Activated CD8-positive, alpha-beta memory T cell treated with anti-CD3 and anti-CD28 coated beads for 24 hours (primary cell): Measurements from ENCODE around the gene TNFRSF1B.
"Not testable (repeated sequence)": the region's sequence is repeated elsewhere in the genome, so short reads cannot be mapped to it uniquely, and the experiment has no call there.

Source experiments
- DNase-seq: peaks from one replicate; pipeline ENCODE4 v3.0.0-alpha.2; 2020

The TNFRSF1B gene

DNA sequence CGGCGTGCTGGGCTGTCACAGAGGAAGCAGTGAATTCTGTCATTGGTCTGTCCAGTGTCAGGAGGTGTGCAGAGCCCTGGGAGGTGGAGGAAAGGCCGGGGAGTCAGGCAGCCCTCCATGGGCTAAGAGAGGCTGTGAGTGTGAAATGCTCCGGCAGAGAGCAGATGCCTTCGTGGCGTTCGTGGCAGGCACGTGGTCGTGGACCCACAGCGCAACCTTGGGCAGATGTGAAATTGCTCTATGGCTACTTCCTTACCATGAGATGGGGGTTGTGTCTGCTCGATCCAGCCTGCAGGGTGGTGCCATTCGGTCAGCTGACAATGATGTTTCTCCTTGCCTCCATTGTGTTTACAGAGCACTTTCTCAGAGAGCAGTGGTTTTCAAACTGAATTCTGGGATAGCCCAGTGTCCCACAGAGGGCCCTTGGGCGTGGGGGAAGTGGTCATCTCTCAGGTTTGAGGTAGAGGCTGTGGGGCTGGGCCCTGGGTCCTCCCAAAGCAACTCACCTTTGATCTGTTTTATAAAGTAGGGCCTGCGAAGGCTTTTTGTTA, 27.9 kb downstream of the TNFRSF1B start:
- DNase-seq = no peak

DNA sequence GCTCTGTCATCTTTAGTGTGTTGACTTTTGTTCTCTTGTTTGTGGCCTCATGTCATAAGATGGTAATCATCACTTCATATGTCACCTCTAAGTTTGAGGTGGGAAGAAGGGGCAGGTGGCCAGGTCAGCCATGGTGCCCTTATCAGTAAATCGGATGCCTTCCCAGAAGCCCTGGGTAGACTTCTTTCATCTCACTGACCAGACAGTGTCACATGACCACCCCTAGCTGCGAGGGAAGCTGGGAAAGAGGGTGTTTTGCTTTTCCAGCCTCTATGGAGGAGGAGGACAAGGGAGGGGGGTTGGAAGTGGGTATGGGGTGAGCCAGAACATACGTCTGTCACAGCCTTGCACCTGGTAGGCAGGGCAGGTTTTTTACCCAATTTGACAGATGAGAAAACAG, 28.6 kb downstream of the TNFRSF1B start:
- no peak for DNase-seq

DNA sequence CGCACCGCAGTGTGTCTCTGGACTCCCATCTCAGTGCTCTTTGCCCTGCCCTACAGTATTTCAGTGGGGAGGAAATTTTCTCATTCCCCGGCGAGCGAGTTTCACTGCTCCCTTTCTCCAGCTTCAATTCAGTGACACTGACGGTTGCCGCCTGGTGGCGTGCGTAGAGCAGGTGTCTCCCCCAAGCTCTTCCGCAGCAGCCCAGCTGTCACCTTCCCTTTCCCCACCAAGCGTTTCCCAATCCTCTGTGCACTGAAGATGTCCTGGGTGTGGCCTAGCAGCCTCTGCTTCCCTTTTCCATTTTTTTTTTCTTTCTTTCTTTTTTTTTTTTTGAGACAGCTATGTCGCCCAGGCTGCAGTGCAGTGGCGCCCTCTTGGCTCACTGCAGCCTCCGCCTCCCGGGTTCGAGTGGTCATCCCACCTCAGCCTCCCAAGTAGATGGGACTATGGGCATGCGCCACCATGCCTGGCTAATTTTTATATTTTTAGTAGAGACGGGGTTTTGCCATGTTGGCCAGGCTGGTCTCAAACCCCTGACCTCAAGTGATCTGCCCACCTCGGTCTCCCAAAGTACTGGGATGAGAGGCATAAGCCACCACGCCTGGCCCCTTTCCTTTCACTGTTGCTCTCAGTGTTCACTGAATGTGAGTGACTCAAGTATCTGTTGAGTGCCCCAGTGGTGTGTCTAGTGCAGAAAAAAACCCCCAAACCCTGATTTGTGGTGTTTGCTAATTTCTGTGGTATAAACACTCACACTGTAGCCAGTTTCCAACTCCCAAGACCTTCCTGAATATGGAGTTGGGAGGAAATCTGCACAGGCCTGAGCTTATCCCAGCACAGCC, 30.1 kb downstream of the TNFRSF1B start:
- DNase-seq = no peak

DNA sequence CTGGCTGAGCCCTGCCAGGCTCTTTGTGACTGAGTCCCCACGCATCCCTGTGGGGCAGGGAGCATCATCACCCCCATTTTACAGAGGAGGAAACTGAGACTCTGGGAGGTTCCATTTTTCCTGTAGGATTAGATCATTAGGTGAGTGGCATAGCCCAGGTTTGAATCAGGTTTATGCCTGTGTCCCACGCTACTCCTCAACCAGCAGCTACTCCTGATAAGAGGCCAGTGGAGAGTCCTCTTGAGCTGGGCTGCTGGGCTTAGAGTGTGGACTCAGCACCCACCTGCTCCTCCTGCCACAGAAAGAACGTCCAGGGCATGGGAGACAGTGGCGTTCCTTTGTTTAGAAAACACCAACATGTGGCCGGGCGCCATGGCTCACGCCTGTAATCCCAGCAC, 30.7 kb downstream of the TNFRSF1B start:
- no peak for DNase-seq

- DNase-seq = no peak
Observed at GRCh38 chr1:12200208-12200607, 33.4 kb downstream of the TNFRSF1B start.

- peak; percentile 76 for DNase-seq
Observed at GRCh38 chr1:12201352-12202189, 34.8 kb downstream of the TNFRSF1B start.

DNA sequence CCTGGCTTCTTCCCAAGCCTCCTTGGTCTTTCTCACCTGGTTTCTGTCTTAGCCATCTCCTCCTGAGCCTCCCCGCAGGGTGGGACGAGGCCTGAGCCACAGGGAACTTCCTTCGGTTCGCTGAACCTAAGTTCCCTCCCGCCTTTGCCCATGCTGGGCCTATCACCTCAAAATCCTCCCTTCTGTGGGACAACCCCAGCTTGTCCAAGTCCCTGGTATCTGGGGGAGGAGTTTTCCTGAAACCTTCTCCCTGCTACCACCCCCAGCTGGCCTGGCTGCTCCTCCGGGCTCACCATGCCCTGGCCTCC, 35.4 kb downstream of the TNFRSF1B start:
- peak; percentile 59 for DNase-seq

DNA sequence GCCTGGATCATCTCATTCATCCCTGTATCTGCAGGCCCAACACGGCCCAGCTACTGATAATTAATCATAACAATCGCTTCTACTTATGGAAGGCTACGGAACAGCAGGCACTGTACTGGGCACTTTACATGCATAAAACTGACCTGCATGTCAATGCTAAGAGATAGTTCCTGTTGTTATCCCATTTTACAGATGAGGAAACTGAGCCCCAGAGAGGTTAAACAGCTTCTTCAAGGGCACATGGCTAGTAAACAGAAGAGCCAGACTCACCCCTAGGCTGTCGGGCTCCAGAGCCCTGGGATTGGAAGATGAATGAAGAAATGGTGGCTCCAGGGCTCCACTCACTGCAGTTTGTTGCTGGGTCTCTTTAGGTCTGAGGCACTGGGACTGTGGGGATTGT, 35.8 kb downstream of the TNFRSF1B start:
- no peak for DNase-seq

GRCh38 chr1:12203216-12204007, 36.6 kb downstream of the TNFRSF1B start:
- no peak for DNase-seq

DNA sequence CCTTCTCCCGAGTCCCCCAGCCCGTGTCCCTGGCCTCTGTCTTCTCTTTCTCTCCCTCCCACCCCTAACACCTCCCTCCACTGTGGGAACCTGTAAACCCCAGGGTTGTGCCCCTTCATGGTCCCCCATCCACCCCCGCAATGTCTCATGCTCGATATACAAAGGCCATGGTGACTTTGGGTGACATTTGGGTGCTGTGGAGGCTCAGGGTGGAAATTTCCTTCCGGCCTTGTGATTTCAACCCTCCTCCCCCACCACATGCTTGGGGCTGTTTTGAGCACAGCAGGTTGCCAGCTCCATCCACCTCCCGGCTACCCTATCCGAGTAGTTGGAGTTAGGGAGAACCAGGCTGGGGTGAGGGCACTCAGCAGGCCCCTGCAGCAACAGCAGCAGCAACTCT, 37.3 kb downstream of the TNFRSF1B start:
- DNase-seq = peak; percentile 86

GRCh38 chr1:12204754-12205658, 38.2 kb downstream of the TNFRSF1B start:
- no peak for DNase-seq

DNA sequence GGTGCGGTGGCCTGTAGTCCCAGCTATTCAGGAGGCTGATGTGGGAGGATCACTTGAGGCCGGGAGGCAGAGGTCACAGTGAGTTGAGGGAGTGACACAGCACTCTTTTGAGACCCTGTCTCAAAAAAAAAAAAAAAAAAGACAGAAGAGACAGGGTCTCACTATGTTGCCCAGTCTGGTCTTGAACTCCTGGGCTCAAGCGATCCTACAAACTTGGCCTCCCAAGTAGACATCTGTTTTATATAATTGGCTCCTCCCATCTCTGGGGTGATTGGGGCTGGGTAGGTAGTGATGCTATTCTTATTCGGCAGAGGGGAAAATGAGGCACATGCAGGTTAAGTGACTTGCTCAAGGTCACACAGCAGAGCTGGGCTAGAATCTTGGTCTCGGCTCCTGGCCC, 39.4 kb downstream of the TNFRSF1B start:
- no peak for DNase-seq

DNA sequence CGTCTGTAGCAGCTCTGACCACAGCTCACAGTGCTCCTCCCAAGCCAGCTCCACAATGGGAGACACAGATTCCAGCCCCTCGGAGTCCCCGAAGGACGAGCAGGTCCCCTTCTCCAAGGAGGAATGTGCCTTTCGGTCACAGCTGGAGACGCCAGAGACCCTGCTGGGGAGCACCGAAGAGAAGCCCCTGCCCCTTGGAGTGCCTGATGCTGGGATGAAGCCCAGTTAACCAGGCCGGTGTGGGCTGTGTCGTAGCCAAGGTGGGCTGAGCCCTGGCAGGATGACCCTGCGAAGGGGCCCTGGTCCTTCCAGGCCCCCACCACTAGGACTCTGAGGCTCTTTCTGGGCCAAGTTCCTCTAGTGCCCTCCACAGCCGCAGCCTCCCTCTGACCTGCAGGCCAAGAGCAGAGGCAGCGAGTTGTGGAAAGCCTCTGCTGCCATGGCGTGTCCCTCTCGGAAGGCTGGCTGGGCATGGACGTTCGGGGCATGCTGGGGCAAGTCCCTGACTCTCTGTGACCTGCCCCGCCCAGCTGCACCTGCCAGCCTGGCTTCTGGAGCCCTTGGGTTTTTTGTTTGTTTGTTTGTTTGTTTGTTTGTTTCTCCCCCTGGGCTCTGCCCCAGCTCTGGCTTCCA, 40.1 kb downstream of the TNFRSF1B start:
- no peak for DNase-seq

DNA sequence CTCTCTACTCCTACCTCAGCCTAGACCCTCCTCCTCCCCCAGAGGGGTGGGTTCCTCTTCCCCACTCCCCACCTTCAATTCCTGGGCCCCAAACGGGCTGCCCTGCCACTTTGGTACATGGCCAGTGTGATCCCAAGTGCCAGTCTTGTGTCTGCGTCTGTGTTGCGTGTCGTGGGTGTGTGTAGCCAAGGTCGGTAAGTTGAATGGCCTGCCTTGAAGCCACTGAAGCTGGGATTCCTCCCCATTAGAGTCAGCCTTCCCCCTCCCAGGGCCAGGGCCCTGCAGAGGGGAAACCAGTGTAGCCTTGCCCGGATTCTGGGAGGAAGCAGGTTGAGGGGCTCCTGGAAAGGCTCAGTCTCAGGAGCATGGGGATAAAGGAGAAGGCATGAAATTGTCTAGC, 41.5 kb downstream of the TNFRSF1B start:
- DNase-seq = no peak

- peak; percentile 98 for DNase-seq
Observed at GRCh38 chr1:12208764-12209494, 42.1 kb downstream of the TNFRSF1B start.

GRCh38 chr1:12209495-12209832, 42.7 kb downstream of the TNFRSF1B start:
- no peak for DNase-seq

GRCh38 chr1:12215118-12215961, 48.5 kb downstream of the TNFRSF1B start:
- DNase-seq = no peak

DNA sequence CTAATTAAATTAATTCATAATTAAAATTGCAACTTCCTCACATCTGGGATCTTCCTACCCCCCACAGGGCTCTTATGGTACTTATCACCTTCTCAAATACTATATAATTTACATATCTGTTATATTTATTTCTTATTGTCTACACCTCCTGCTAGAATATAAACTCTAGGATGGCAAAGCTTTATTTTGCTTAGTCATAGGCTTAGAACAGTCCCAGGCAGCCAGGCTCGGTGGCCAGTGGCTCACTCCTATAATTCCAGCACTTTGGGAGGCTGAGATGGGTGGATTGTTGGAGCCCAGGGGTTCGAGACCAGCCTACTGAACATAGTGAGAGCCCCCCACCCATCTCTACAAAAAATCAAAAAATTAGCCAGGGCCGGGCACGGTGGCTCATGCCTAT, 53.0 kb downstream of the TNFRSF1B start:
- no peak for DNase-seq

DNA sequence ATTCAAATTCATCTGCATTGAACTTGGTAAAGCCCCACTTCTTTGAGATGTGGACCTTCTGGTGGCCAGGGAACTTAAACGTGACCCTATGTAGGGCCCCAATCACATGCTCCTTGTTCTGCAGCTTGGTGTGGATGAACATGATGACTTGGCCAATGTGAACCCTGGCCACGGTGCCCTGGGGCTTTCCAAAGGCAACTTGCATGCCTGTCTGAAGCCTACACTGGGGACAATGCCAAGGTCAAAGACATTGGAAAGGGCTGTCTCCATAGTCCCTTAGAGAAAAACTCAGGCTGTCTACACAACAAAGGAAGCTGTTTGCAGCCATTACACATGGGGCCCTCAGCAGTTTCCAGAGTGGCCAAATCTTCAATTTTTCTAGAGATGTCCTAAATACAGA, 54.1 kb downstream of the TNFRSF1B start:
- no peak for DNase-seq

GRCh38 chr1:12222700-12223099, 55.9 kb downstream of the TNFRSF1B start:
- not testable (repeated sequence) for DNase-seq
